Effector CD8-positive, alpha-beta T cell (primary cell): ENCODE measurements around the gene CTNNA1.
"Not testable (repeated sequence)": the region's sequence is repeated elsewhere in the genome, so short reads cannot be mapped to it uniquely, and the experiment has no call there.

ENCODE experiments used
- DNase-seq: peaks from one replicate; lab custom pipeline; 2025; lab: John Stamatoyannopoulos, UW

Gene CTNNA1

GRCh38 chr5:138900281-138900965 is 147.2 kb downstream of the CTNNA1 start:
- no peak for DNase-seq

- DNase-seq = no peak
Measured at GRCh38 chr5:138901716-138902115, 148.5 kb downstream of the CTNNA1 start.

GRCh38 chr5:138903130-138903775 is 150.0 kb downstream of the CTNNA1 start:
- no peak for DNase-seq

GRCh38 chr5:138905541-138905940 is 152.3 kb downstream of the CTNNA1 start:
- no peak for DNase-seq

- no peak for DNase-seq
Measured at GRCh38 chr5:138909734-138910133, 156.5 kb downstream of the CTNNA1 start.

GRCh38 chr5:138910546-138911185 is 157.4 kb downstream of the CTNNA1 start:
- DNase-seq = no peak

- no peak for DNase-seq
Measured at GRCh38 chr5:138911441-138911840, 158.2 kb downstream of the CTNNA1 start.

GRCh38 chr5:138912093-138912492 is 158.9 kb downstream of the CTNNA1 start:
- DNase-seq = no peak

GRCh38 chr5:138913773-138914172 is 160.5 kb downstream of the CTNNA1 start:
- DNase-seq = no peak

GRCh38 chr5:138914338-138914737 is 161.1 kb downstream of the CTNNA1 start:
- DNase-seq = no peak

GRCh38 chr5:138918686-138919085 is 165.5 kb downstream of the CTNNA1 start:
- DNase-seq = no peak

- no peak for DNase-seq
Measured at GRCh38 chr5:138920181-138920580, 167.0 kb downstream of the CTNNA1 start.

- DNase-seq = not testable (repeated sequence)
Measured at GRCh38 chr5:138921362-138921761, 168.1 kb downstream of the CTNNA1 start.

- DNase-seq = no peak
Measured at GRCh38 chr5:138922494-138922893, 169.3 kb downstream of the CTNNA1 start.

- no peak for DNase-seq
Measured at GRCh38 chr5:138925090-138925635, 171.9 kb downstream of the CTNNA1 start.

- no peak for DNase-seq
Measured at GRCh38 chr5:138926257-138926656, 173.0 kb downstream of the CTNNA1 start.

GRCh38 chr5:138926688-138927448 is 173.6 kb downstream of the CTNNA1 start:
- DNase-seq = no peak

GRCh38 chr5:138927544-138927943 is 174.3 kb downstream of the CTNNA1 start:
- no peak for DNase-seq

GRCh38 chr5:138927979-138928378 is 174.8 kb downstream of the CTNNA1 start:
- no peak for DNase-seq

GRCh38 chr5:138929571-138929955 is 176.3 kb downstream of the CTNNA1 start:
- DNase-seq = no peak

GRCh38 chr5:138930371-138931097 is 177.3 kb downstream of the CTNNA1 start:
- no peak for DNase-seq
